Measurements from ENCODE around the gene AXL.
A peak's percentile ranks its signal among the peaks of the same experiment; 100 is the strongest.

AXL gene

GRCh38 chr19:41310033-41310831 lies 91.2 kb downstream of the AXL start, which contains the start of gene CCDC97:
Gene CCDC97 (plus strand): TSS chr19:41310172. CDS start chr19:41310311, 139 bp downstream.
- TF ChIP-seq, protein P1, sequence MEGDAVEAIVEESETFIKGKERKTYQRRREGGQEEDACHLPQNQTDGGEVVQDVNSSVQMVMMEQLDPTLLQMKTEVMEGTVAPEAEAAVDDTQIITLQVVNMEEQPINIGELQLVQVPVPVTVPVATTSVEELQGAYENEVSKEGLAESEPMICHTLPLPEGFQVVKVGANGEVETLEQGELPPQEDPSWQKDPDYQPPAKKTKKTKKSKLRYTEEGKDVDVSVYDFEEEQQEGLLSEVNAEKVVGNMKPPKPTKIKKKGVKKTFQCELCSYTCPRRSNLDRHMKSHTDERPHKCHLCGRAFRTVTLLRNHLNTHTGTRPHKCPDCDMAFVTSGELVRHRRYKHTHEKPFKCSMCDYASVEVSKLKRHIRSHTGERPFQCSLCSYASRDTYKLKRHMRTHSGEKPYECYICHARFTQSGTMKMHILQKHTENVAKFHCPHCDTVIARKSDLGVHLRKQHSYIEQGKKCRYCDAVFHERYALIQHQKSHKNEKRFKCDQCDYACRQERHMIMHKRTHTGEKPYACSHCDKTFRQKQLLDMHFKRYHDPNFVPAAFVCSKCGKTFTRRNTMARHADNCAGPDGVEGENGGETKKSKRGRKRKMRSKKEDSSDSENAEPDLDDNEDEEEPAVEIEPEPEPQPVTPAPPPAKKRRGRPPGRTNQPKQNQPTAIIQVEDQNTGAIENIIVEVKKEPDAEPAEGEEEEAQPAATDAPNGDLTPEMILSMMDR (IDR thresholded peaks at IDR 0.05; ENCODE audit: insufficient read depth, low read depth, low read length, missing control alignments), result no peak
- DNase-seq (ENCODE audit: low read depth), result peak; percentile 86

GRCh38 chr19:41311072-41311471 lies 92.0 kb downstream of the AXL start:
- H3K4me3 ChIP-seq (ENCODE audit: low read length), result peak overlapping the region; percentile 99
- peak; percentile 18 for DNase-seq (ENCODE audit: low read depth)
- TF ChIP-seq, protein P1 (IDR thresholded peaks at IDR 0.05; ENCODE audit: insufficient read depth, low read depth, low read length, missing control alignments), result no peak

More at GRCh38 chr19:41310033-41310831, 91.2 kb downstream of the AXL start, which contains the start of gene CCDC97:
- H3K4me3 ChIP-seq (ENCODE audit: low read length), result peak within 1 kb of the TSS; percentile 99
